Pancreas (tissue), 10 donors: ENCODE data around the gene VSIG4. TPM values are rescaled to one million over a fixed set of nuclear protein-coding genes. Genes with fewer than 3 reads are reported as not detected.

Source experiments
- ATAC-seq, 4 donors: fragments of 200-7000 bp; cut with Tn5 transposase; one replicate each; pipeline versions ENCODE4 v1.8.0 to v1.9.1; 2020; ENCODE audit warnings: mild to moderate bottlenecking in 4 of 4, moderate library complexity in 4 of 4
- DNase-seq, 6 donors: peaks; one replicate each; pipeline ENCODE4 v3.0.0-alpha.2; 2020
- FAIRE-seq: peaks from 2 replicates; lab custom pipeline; 2012; peaks lifted over from hg19 to GRCh38; lab: Jason Lieb, UNC
- H3K27ac ChIP-seq, 4 donors: fragments of 200-600 bp; sonication (generic); 1 replicate in 3 of 4; 2 replicates in 1 of 4; pipeline versions ENCODE4 v1.5.0 to v1.8.0; 2020
- H3K27me3 ChIP-seq, 4 donors: fragments of 200-600 bp; one replicate each; pipeline ENCODE4 v1.8.0; 2021
- H3K36me3 ChIP-seq, 3 donors: fragments of 200-600 bp; sonication (generic) in 1 of 3; one replicate each; pipeline versions ENCODE4 v1.5.0 to v1.8.0; 2020 to 2021
- H3K4me1 ChIP-seq, 3 donors: fragments of 200-600 bp; one replicate each; pipeline ENCODE4 v1.8.0; 2021
- H3K4me3 ChIP-seq, 4 donors: fragments of 200-600 bp; sonication (generic) in 2 of 4; one replicate each; pipeline versions ENCODE4 v1.5.0 to v1.8.0; 2020 to 2021
- H3K9me3 ChIP-seq, 4 donors: fragments of 200-600 bp; one replicate each; pipeline ENCODE4 v1.8.0; 2021
- WGBS, 2 donors: extraction: QIAGEN DNeasy Blood & Tissue Kit; methylation state at CpG; one replicate each; pipeline ENCODE4 v1.1.7; 2013; 5-methylcytosine and 5-hydroxymethylcytosine counted together
- intact Hi-C, 3 donors: fragments of 100-400 bp; cut with DNase I; formaldehyde crosslinking; loops; one replicate each; pipeline versions ENCODE4 v1.11.1 to v1.14.2; 2022
- polyA plus RNA-seq, 2 donors: library from polyadenylated mRNA; stranded (reverse); fragments of 200-250 nt; gene quantifications; one replicate each; pipeline ENCODE4 v1.2.3, GENCODE V29; 2013
- total RNA-seq, 6 donors: library from RNA; stranded (reverse); fragmentation: NEBNext Ultra II Directional in 4 of 6; extraction: Animal tissue kit (Norgen Biotek cat#: 25700) in 4 of 6; gene quantifications; one replicate each; pipeline versions ENCODE4 v1.2.1 to v1.2.4, GENCODE V29; 2021 to 2023
- TF ChIP-seq, protein P1 (sequence below), 4 donors: fragments of 200-600 bp; sonication (generic) in 3 of 4; IDR thresholded peaks; one replicate each; pipeline versions ENCODE4 v1.5.0 to v1.8.0; 2021; ENCODE audit warnings: antibody characterized with exemption in 4 of 4
- donor health status: healthy with polysubstance abuse.
- donor health status: DM: no; HTN: no; CAD: no; lungs with moderate emphysema.
- donor health status: DM: no; HTN: no; CAD: no.
- donor health status: control.
- donor health status: control.
- donor health status: Bipolar disorder and iron deficiency.
- donor health status: DM: yes; HTN: yes; CAD: no.
- donor health status: DM: no; HTN: no; CAD: no.
- donor health status: DM: no; HTN: no; CAD: no.
- donor health status: DM: yes; HTN: yes; CAD: no.

VSIG4 gene
- total and polyA plus RNA-seq, 8 donors = 1.4 to 42.6 (median 5.0) TPM

DNA sequence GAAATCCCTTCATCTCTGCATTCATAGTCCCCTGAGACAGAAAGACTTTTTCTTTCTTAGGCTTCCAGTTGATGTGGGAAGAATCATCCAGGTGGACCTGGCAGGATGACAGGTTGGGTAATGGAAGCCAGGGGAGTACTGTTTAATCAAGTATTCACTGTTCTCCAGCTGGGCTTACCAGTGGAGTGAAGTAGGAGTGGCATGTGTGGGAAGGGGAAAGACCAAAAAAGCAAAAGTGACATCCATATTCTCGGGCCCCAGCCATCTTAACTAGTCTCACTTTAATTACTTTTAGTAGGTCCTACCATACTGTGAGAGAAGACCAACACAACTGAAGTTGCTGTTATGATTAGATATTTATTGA is 18.5 kb downstream of the VSIG4 start:
- no peak for FAIRE-seq
- no peaks in the 10 kb centered on the region for H3K36me3 ChIP-seq
- DNase-seq = no peak
- no peaks in the 10 kb centered on the region for H3K9me3 ChIP-seq
- 18 to 55% methylated on average over 1 of the region's 1 CpG for WGBS, 2 donors
- H3K27ac ChIP-seq = no peak overlapping the region
- intact Hi-C loops = no loop called here
- peaks cover 0 to 4% (median 0%) of the 10 kb centered on the region in 4 donors for H3K27me3 ChIP-seq
- TF ChIP-seq, protein P1, sequence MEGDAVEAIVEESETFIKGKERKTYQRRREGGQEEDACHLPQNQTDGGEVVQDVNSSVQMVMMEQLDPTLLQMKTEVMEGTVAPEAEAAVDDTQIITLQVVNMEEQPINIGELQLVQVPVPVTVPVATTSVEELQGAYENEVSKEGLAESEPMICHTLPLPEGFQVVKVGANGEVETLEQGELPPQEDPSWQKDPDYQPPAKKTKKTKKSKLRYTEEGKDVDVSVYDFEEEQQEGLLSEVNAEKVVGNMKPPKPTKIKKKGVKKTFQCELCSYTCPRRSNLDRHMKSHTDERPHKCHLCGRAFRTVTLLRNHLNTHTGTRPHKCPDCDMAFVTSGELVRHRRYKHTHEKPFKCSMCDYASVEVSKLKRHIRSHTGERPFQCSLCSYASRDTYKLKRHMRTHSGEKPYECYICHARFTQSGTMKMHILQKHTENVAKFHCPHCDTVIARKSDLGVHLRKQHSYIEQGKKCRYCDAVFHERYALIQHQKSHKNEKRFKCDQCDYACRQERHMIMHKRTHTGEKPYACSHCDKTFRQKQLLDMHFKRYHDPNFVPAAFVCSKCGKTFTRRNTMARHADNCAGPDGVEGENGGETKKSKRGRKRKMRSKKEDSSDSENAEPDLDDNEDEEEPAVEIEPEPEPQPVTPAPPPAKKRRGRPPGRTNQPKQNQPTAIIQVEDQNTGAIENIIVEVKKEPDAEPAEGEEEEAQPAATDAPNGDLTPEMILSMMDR (IDR thresholded peaks at IDR 0.05) = no peak
- no peaks in the 10 kb centered on the region for H3K4me1 ChIP-seq
- no peak for ATAC-seq
- no peak overlapping the region for H3K4me3 ChIP-seq

DNA sequence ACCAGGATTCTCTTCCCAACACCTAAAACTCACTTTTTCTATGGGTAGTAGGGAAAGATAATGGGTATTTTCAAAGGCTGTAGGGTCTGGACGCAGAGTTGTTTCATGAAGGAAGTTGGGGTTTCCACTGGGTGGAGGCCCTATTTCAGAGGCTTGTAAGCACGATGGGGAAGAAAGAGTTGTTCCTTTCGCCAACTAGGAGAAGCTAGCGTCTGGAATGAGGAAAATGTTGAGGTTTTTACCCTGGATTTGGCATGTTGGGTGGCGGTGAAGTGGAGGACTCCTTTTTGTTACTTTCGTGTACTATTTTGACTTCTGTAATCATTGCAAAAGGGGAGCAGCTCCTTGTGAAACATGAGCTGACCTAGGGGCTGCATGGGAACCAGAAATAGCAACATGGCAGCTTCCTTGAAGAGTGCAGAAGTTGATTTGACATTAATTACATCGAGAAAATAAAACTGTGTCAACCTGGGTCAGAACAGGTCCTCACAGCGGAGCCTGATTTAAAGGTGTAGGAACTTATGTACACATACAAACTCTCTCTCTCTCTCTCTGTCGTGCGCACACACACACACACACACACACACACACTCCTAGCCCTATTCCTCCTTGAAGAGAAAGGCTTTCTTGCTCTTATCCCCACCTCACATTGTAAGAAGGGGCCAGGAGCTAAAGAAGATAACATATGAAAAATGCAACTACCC is 19.1 kb downstream of the VSIG4 start:
- intact Hi-C loops = no loop called here
- Histone ChIP-seq H3K4me1 (no peaks in the 10 kb centered on the region), H3K4me3 (no peak overlapping the region), H3K27ac (no peak overlapping the region), H3K36me3 (no peaks in the 10 kb centered on the region), H3K9me3 (no peaks in the 10 kb centered on the region), H3K27me3 (peaks cover 0 to 4% (median 0%) of the 10 kb centered on the region in 4 donors)
- DNase-seq = no peak
- no peak for FAIRE-seq
- 46 to 58% methylated on average over 10 of the region's 10 CpGs for WGBS, 2 donors
- ATAC-seq = peak in 1 of 4 donors; percentile 42
- TF ChIP-seq, protein P1 (IDR thresholded peaks at IDR 0.05) = no peak

DNA sequence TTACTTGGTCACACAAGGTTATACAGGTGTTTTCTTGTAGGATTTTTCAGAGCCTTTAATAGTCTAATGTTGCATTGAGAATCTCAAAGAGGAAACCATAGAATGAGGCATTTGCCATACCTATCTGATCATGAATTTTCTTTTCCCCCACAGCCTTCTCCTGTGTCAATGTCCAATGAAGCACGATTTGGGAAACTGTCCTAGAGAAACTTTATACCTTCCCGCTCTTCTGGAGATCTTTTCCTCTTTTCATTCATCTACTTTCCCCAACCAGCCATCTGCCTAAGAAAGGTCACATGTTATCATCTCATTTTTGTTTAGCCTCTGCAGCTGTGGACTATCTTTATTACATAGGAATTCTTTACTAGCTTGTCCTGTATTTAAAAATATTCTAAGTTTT is 19.9 kb downstream of the VSIG4 start:
- no peak for ATAC-seq
- 41 to 61% methylated on average over 2 of the region's 2 CpGs for WGBS, 2 donors
- Histone ChIP-seq H3K36me3 (no peaks in the 10 kb centered on the region), H3K9me3 (no peaks in the 10 kb centered on the region), H3K4me3 (no peak overlapping the region), H3K27me3 (peaks cover 0 to 4% (median 0%) of the 10 kb centered on the region in 4 donors), H3K4me1 (no peaks in the 10 kb centered on the region), H3K27ac (no peak overlapping the region)
- no peak for DNase-seq
- TF ChIP-seq, protein P1 (IDR thresholded peaks at IDR 0.05) = no peak
- intact Hi-C loops = no loop called here
- no peak for FAIRE-seq

DNA sequence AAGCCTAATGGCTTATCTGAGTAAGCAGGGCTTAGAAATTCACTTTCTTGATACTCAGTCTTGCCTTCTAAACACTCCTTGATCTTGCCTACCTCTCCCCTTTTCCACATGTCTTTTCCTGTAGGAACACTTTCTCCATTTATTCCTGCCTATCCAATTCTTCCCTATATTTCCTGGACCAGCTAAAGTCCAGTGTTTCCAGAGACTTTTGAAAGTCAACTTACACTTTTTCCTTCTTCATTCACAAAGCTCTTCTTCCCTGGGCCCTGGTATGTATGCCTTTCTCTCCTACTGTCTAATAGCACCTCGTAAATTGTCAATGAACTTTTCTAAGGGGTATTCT is 20.6 kb downstream of the VSIG4 start:
- TF ChIP-seq, protein P1 (IDR thresholded peaks at IDR 0.05) = no peak
- Histone ChIP-seq H3K27ac (no peak overlapping the region), H3K4me1 (no peaks in the 10 kb centered on the region), H3K36me3 (no peaks in the 10 kb centered on the region), H3K4me3 (no peak overlapping the region), H3K9me3 (no peaks in the 10 kb centered on the region), H3K27me3 (peaks cover 0 to 4% (median 0%) of the 10 kb centered on the region in 4 donors)
- FAIRE-seq (no peak), DNase-seq (no peak), ATAC-seq (no peak)
- intact Hi-C loops = no loop called here
- WGBS, 2 donors = 59% methylated on average over 1 of the region's 1 CpG

DNA sequence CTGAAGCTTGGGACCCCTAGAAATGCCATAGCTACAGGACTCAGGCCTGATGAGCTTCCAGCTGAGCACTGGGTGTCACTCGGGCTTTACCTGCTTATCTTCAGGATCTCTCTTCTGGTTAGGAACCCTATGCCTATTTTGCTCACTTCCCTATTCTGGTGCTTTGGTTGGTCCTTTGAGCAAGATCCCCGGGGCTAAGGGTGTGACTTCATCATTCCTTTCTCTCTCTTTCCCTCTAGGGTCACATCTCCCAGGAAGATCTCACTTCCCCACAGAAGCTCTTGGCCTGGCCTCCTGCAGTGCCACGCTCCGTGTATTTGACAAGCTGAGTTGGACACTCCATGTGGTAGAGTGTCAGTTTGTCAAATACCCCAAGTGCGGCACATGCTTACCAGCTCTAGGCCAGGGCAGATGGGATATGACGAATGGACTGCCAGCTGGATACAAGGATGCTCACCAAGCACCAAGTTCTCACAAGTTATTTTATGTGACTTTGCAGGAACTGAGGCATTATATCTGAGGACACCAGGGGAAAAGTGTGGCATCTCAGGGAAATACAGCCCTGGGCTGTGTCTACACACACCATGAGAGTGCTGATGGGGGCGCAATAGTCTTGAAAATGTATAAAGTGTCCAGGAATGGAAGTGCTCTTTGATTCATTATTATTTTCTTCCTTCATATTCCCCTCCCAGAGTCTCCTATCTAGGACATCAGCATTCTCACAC is 21.1 kb downstream of the VSIG4 start:
- WGBS, 2 donors = 65 to 71% methylated on average over 7 of the region's 7 CpGs
- DNase-seq (no peak), FAIRE-seq (no peak), ATAC-seq (no peak)
- no peaks in the 10 kb centered on the region for H3K9me3 ChIP-seq
- intact Hi-C loops = no loop called here
- TF ChIP-seq, protein P1 (IDR thresholded peaks at IDR 0.05) = no peak
- H3K36me3 ChIP-seq = no peaks in the 10 kb centered on the region
- H3K27ac ChIP-seq = no peak overlapping the region
- peaks cover 0 to 4% (median 0%) of the 10 kb centered on the region in 4 donors for H3K27me3 ChIP-seq
- H3K4me3 ChIP-seq = peak overlapping the region in 1 of 4 donors; percentile 7
- no peaks in the 10 kb centered on the region for H3K4me1 ChIP-seq
